ENCODE measurements around the gene LONRF3.
"Not testable (repeated sequence)": the region's sequence is repeated elsewhere in the genome, so short reads cannot be mapped to it uniquely, and the experiment has no call there.

GRCh38 chrX:119026344-119026743, 51.9 kb downstream of the LONRF3 start:
- not testable (repeated sequence) for TF ChIP-seq CTCF (IDR thresholded peaks at IDR 0.05 in 4 of 5, conservative IDR thresholded peaks at IDR 0.05 in 1 of 5); POLR2A (IDR thresholded peaks at IDR 0.05)
